Right atrium auricular region (tissue), 2 donors: ENCODE data around the gene FOLR2. TPM values are rescaled to one million over a fixed set of nuclear protein-coding genes. Genes with fewer than 3 reads are reported as not detected.

Experiments used
- DNase-seq: peaks from one replicate; pipeline ENCODE4 v3.0.0-alpha.2; 2019; ENCODE audit warnings: low spot score
- H3K27ac ChIP-seq, 2 donors: fragments of 200-600 bp; sonication (generic); 1 replicate in 1 of 2; 2 replicates in 1 of 2; pipeline ENCODE4 v1.5.1; 2016 to 2019
- H3K27me3 ChIP-seq, 2 donors: fragments of 200-600 bp; sonication (generic); one replicate each; pipeline versions ENCODE4 v1.5.1 to v1.6.0; 2017 to 2019
- H3K36me3 ChIP-seq: fragments of 200-600 bp; sonication (generic); one replicate; pipeline ENCODE4 v1.5.1; 2016
- H3K4me1 ChIP-seq, 2 donors: fragments of 200-600 bp; sonication (generic); one replicate each; pipeline versions ENCODE4 v1.5.1 to v1.6.0; 2017 to 2019
- H3K4me3 ChIP-seq, 2 donors: fragments of 200-600 bp; sonication (generic); 1 replicate in 1 of 2; 2 replicates in 1 of 2; pipeline ENCODE4 v1.5.1; 2017 to 2019; ENCODE audit warnings: mild to moderate bottlenecking in 1 of 2, moderate library complexity in 1 of 2
- H3K9me3 ChIP-seq, 2 donors: fragments of 200-600 bp; sonication (generic); one replicate each; pipeline ENCODE4 v1.5.1; 2019
- CTCF ChIP-seq, 2 donors: fragments of 200-600 bp; sonication (generic); IDR thresholded peaks; one replicate each; pipeline ENCODE4 v1.5.1; 2019; ENCODE audit warnings: antibody characterized with exemption in 2 of 2
- total RNA-seq, 2 donors: library from RNA; depleted of rRNA; stranded (reverse); fragments of >200 nt; gene quantifications; one replicate each; pipeline ENCODE4 v1.1.0, GENCODE V29; 2016

Gene FOLR2
- total RNA-seq, 2 donors from 2014 or later, result 10.8 to 32.5 TPM

GRCh38 chr11:72244060-72244360, 27.4 kb downstream of the FOLR2 start, which contains the start of gene PHOX2A:
Gene PHOX2A, minus strand, starts transcription at chr11:72244176. Its CDS starts 172 bp downstream, at chr11:72244004.
- Histone ChIP-seq H3K4me1 (peaks cover 0 to 37% of the 10 kb centered on the region in 2 donors), H3K36me3 (no peaks in the 10 kb centered on the region), H3K27me3 (peaks cover 27 to 34% of the 10 kb centered on the region in 2 donors), H3K9me3 (no peaks in the 10 kb centered on the region), H3K4me3 (peak within 1 kb of the TSS in 1 of 2 donors; percentile 29), H3K27ac (no peak within 1 kb of the TSS)
- DNase-seq, result no peak
- no peak for TF ChIP-seq CTCF (IDR thresholded peaks at IDR 0.05)

GRCh38 chr11:72244361-72245262, 28.0 kb downstream of the FOLR2 start:
- H3K27ac ChIP-seq, result no peak overlapping the region
- no peak for TF ChIP-seq CTCF (IDR thresholded peaks at IDR 0.05)

GRCh38 chr11:72245263-72245816, 28.7 kb downstream of the FOLR2 start:
- no peaks in the 10 kb centered on the region for H3K9me3 ChIP-seq
- no peaks in the 10 kb centered on the region for H3K36me3 ChIP-seq
- peaks cover 0 to 25% of the 10 kb centered on the region in 2 donors for H3K4me1 ChIP-seq
- H3K27me3 ChIP-seq, result peaks cover 27 to 34% of the 10 kb centered on the region in 2 donors
- no peak overlapping the region for H3K27ac ChIP-seq
- no peak for TF ChIP-seq CTCF (IDR thresholded peaks at IDR 0.05)
- DNase-seq, result no peak
- no peak overlapping the region for H3K4me3 ChIP-seq

More at GRCh38 chr11:72244361-72245262, 28.0 kb downstream of the FOLR2 start:
- Histone ChIP-seq H3K9me3 (no peaks in the 10 kb centered on the region), H3K36me3 (no peaks in the 10 kb centered on the region), H3K27me3 (peaks cover 27 to 34% of the 10 kb centered on the region in 2 donors), H3K4me3 (peak overlapping the region in 1 of 2 donors; percentile 29), H3K4me1 (peaks cover 0 to 31% of the 10 kb centered on the region in 2 donors)
- DNase-seq, result no peak

- no peak overlapping the region for H3K27ac ChIP-seq
- peaks cover 0 to 17% of the 10 kb centered on the region in 2 donors for H3K4me1 ChIP-seq
- H3K27me3 ChIP-seq, result peaks cover 10 to 28% of the 10 kb centered on the region in 2 donors
- H3K36me3 ChIP-seq, result no peaks in the 10 kb centered on the region
- H3K4me3 ChIP-seq, result no peak overlapping the region
- H3K9me3 ChIP-seq, result no peaks in the 10 kb centered on the region
- no peak for DNase-seq
- TF ChIP-seq CTCF (IDR thresholded peaks at IDR 0.05), result no peak
These were observed 31.0 kb downstream of the FOLR2 start for GRCh38 chr11:72247584-72247983.

- Histone ChIP-seq H3K36me3 (no peaks in the 10 kb centered on the region), H3K4me1 (peaks cover 0 to 2% of the 10 kb centered on the region in 2 donors), H3K27ac (no peak overlapping the region), H3K27me3 (peaks cover 4 to 6% of the 10 kb centered on the region in 2 donors), H3K4me3 (no peak overlapping the region), H3K9me3 (no peaks in the 10 kb centered on the region)
- no peak for TF ChIP-seq CTCF (IDR thresholded peaks at IDR 0.05)
- DNase-seq, result no peak
These were observed 33.4 kb downstream of the FOLR2 start for GRCh38 chr11:72249961-72250360.
